DND-41 (cell line): Measurements from ENCODE around the gene OTUD5.

Source experiments
- EZH2 ChIP-seq: IDR thresholded peaks from 3 replicates; pipeline ENCODE4 v1.6.1; 2012; ENCODE audit warnings: borderline replicate concordance, low read depth, mild to moderate bottlenecking, moderate library complexity, low read length, inconsistent platforms; ENCODE audit not compliant: severe bottlenecking
- TF ChIP-seq, protein P1 (sequence below): IDR thresholded peaks from 2 replicates; pipeline ENCODE4 v1.5.1; 2012; ENCODE audit warnings: borderline replicate concordance, low read length, moderate library complexity, mild to moderate bottlenecking; ENCODE audit not compliant: poor library complexity, severe bottlenecking; ENCODE audit errors: extremely low read depth

DNA sequence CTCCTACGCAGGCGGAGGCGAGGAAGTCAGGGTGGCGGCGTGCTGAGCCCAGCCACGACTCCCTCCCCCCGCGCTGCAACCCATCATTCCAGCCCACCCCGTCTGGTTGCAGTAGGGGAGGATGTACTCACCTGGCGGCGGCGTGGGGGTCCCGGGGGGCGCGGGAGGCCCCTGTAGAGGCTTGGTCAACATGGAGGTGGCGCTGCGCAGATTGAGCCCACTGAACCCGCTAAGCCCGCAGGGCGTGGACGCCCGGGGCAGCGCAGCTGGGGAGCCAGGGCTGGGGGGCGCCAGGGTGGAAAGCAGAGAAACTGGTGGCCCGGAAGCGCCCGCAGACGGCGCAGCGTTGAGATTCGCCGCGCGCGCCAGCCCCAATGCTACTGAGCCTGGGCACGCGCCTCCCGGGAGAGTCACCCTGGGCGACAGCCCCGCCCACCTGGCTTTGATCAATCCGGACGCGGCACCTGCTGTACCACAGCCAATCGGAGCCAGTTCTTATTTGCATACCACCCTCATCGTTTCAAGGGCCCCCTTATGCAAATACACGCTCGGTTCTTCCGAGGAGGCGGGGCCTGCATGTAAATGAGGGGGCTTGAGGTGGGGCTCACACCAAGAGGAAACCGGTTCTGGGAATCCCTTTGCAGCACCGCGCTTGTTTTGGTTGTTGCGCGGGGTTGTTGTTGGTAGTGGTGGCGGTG, 38.6 kb downstream of the OTUD5 start, which contains the start of gene PIM2:
- TF ChIP-seq, protein P1, sequence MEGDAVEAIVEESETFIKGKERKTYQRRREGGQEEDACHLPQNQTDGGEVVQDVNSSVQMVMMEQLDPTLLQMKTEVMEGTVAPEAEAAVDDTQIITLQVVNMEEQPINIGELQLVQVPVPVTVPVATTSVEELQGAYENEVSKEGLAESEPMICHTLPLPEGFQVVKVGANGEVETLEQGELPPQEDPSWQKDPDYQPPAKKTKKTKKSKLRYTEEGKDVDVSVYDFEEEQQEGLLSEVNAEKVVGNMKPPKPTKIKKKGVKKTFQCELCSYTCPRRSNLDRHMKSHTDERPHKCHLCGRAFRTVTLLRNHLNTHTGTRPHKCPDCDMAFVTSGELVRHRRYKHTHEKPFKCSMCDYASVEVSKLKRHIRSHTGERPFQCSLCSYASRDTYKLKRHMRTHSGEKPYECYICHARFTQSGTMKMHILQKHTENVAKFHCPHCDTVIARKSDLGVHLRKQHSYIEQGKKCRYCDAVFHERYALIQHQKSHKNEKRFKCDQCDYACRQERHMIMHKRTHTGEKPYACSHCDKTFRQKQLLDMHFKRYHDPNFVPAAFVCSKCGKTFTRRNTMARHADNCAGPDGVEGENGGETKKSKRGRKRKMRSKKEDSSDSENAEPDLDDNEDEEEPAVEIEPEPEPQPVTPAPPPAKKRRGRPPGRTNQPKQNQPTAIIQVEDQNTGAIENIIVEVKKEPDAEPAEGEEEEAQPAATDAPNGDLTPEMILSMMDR = no peak
- no peak for TF ChIP-seq EZH2
